Stomach (tissue), 4 donors: Measurements from ENCODE around the gene KRT80.

ENCODE experiments used
- EP300 ChIP-seq: sonication (generic); formaldehyde crosslinking; IDR thresholded peaks from one replicate; pipeline ENCODE4 v1.6.1; 2017; ENCODE audit warnings: antibody characterized with exemption
- POLR2A ChIP-seq, 4 donors: fragments of 450-650 bp; IDR thresholded peaks; one replicate each; pipeline ENCODE4 v1.6.1; 2016; ENCODE audit warnings: antibody characterized with exemption in 4 of 4, control low read depth in 2 of 4, mild to moderate bottlenecking in 1 of 4, moderate library complexity in 1 of 4
- POLR2AphosphoS5 ChIP-seq, 3 donors: sonication (generic); formaldehyde crosslinking; IDR thresholded peaks; one replicate each; pipeline ENCODE4 v1.6.1; 2016; ENCODE audit warnings: antibody characterized with exemption in 3 of 3
- TF ChIP-seq, protein P1 (sequence below), 7 experiments: fragments of 450-650 bp in 4 of 7; fragments of 200-600 bp in 3 of 7; sonication (generic) in 3 of 7; IDR thresholded peaks; one replicate each; pipeline ENCODE4 v1.5.1; 2016 to 2019; ENCODE audit warnings: antibody characterized with exemption in 7 of 7, control low read depth in 2 of 7, mild to moderate bottlenecking in 1 of 7

DNA sequence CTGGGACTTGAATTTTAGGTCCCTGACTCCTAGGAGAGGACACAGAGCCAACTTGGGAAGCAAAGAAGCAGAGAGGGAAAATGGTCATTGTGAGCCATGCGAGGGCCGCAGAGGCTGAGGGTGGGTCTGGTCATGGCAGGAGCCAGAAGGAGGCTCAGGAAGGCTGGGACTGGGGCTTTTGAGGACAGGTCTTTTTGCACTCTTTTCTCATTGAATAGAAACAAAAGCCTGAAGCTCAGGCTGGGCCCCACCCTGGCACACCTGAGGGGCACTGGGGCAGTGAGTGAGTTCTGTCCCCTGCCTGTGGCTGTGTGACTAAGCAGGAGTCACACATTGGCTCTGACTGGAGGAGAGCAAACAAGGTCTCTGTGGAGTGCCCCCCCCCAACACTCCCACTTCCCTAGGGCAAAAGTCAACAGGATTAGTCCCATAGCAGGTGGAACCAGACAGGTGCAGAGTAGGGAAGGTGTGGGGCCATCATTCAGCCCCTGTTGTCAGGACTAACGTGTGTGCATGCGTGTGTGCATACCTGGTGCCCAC is 44.1 kb upstream of the KRT80 start:
- TF ChIP-seq POLR2A (IDR thresholded peaks at IDR 0.05) (no peak), EP300 (no peak), POLR2AphosphoS5 (IDR thresholded peaks at IDR 0.05) (peak in 2 of 3 donors; percentile 32 to 39)
- TF ChIP-seq, protein P1, sequence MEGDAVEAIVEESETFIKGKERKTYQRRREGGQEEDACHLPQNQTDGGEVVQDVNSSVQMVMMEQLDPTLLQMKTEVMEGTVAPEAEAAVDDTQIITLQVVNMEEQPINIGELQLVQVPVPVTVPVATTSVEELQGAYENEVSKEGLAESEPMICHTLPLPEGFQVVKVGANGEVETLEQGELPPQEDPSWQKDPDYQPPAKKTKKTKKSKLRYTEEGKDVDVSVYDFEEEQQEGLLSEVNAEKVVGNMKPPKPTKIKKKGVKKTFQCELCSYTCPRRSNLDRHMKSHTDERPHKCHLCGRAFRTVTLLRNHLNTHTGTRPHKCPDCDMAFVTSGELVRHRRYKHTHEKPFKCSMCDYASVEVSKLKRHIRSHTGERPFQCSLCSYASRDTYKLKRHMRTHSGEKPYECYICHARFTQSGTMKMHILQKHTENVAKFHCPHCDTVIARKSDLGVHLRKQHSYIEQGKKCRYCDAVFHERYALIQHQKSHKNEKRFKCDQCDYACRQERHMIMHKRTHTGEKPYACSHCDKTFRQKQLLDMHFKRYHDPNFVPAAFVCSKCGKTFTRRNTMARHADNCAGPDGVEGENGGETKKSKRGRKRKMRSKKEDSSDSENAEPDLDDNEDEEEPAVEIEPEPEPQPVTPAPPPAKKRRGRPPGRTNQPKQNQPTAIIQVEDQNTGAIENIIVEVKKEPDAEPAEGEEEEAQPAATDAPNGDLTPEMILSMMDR (IDR thresholded peaks at IDR 0.05) = no peak
